A673 (cell line): ENCODE measurements around the gene QSOX2. TPM values are rescaled to one million over a fixed set of nuclear protein-coding genes. Genes with fewer than 3 reads are reported as not detected.

Experiments
- BruUV-seq: library from RNA; stranded (reverse); fragments of 400-500 nt; replicated peaks from 2 replicates; lab custom pipeline; 2021; lab: Mats Ljungman, UMichigan
- CTCF ChIA-PET: fragments of 300-600 bp; sonication (Branson Sonifier 250); formaldehyde crosslinking; loops from one replicate; lab custom pipeline; 2022; ENCODE audit warnings: antibody characterized with exemption; lab: Charles Lee
- POLR2A ChIA-PET: fragments of 300-600 bp; sonication (Branson Sonifier 250); formaldehyde crosslinking; loops from one replicate; lab custom pipeline; 2022; ENCODE audit warnings: antibody characterized with exemption; ENCODE audit not compliant: low non-redundant PET; lab: Charles Lee
- DNase-seq: peaks from one replicate; pipeline ENCODE4 v3.0.0-alpha.2; 2015; ENCODE audit warnings: low spot score
- H3K27ac ChIP-seq: fragments of 200-600 bp; sonication (generic); 2 replicates; pipeline ENCODE4 v1.5.1; 2016; ENCODE audit warnings: mixed run types, low read depth, mild to moderate bottlenecking, mixed read lengths, antibody characterized with exemption, low read length; ENCODE audit not compliant: poor library complexity, severe bottlenecking
- H3K27me3 ChIP-seq: fragments of 200-600 bp; sonication (generic); replicated peaks from 2 replicates; pipeline ENCODE4 v1.6.1; 2017; ENCODE audit warnings: mixed run types, low read depth, mild to moderate bottlenecking, mixed read lengths, antibody characterized with exemption, low read length; ENCODE audit not compliant: insufficient read depth, poor library complexity
- H3K36me3 ChIP-seq: fragments of 200-600 bp; sonication (generic); 2 replicates; pipeline ENCODE4 v1.6.1; 2016; ENCODE audit warnings: mixed run types, mild to moderate bottlenecking, mixed read lengths, antibody characterized with exemption, low read length; ENCODE audit not compliant: insufficient read depth, poor library complexity, severe bottlenecking
- H3K4me1 ChIP-seq: fragments of 200-600 bp; sonication (generic); 2 replicates; pipeline ENCODE4 v1.6.1; 2017; ENCODE audit warnings: mixed run types, mild to moderate bottlenecking, mixed read lengths, antibody characterized with exemption, low read length; ENCODE audit not compliant: insufficient read depth, poor library complexity, severe bottlenecking
- H3K4me3 ChIP-seq: fragments of 200-600 bp; sonication (generic); 2 replicates; pipeline ENCODE4 v1.5.1; 2016; ENCODE audit warnings: low read depth, mixed run types, mild to moderate bottlenecking, mixed read lengths, low read length; ENCODE audit not compliant: poor library complexity, severe bottlenecking
- H3K9me3 ChIP-seq: fragments of 200-600 bp; sonication (generic); 2 replicates; pipeline ENCODE4 v1.6.1; 2016; ENCODE audit warnings: mixed run types, low read depth, mild to moderate bottlenecking, mixed read lengths, antibody characterized with exemption, low read length; ENCODE audit not compliant: poor library complexity, severe bottlenecking
- CTCF ChIP-seq: fragments of 300-800, 200-600 bp; sonication (generic); conservative IDR thresholded peaks from 2 replicates; pipeline ENCODE4 v1.5.1; 2017; ENCODE audit warnings: low read depth, mild to moderate bottlenecking, antibody characterized with exemption, low read length, moderate library complexity, mixed read lengths
- EZH2 ChIP-seq: fragments of 200-600 bp; sonication (generic); IDR thresholded peaks from 2 replicates; pipeline ENCODE4 v1.6.1; 2017; ENCODE audit warnings: borderline replicate concordance, low read depth, mild to moderate bottlenecking, mixed read lengths, antibody characterized with exemption, low read length; ENCODE audit not compliant: poor library complexity, severe bottlenecking
- intact Hi-C: fragments of 100-400 bp; cut with micrococcal nuclease; formaldehyde crosslinking; loops from one replicate; pipeline ENCODE4 v1.10.0; 2022; ENCODE audit not compliant: unreplicated experiment
- total RNA-seq: library from RNA; stranded (reverse); gene quantifications from 2 replicates; pipeline ENCODE4 v1.2.3, GENCODE V29; 2021

Gene QSOX2
- total RNA-seq, 1 experiment from 2014 or later: 43.7 TPM

- no peak overlapping the region for H3K4me3 ChIP-seq
- TF ChIP-seq EZH2: no peak
- TF ChIP-seq CTCF: no peak
- intact Hi-C loops: no loop called here
- ChIA-PET CTCF (no interaction called here), POLR2A (no interaction called here)
- H3K4me1 ChIP-seq: peaks cover 14% of the 10 kb centered on the region
- no peaks in the 10 kb centered on the region for H3K27me3 ChIP-seq
- no peaks in the 10 kb centered on the region for H3K36me3 ChIP-seq
- no TSS peak for BruUV-seq
- DNase-seq: no peak
- H3K27ac ChIP-seq: no peak overlapping the region
- no peaks in the 10 kb centered on the region for H3K9me3 ChIP-seq
These were observed 59.2 kb downstream of the QSOX2 start for GRCh38 chr9:136186386-136186785.

DNA sequence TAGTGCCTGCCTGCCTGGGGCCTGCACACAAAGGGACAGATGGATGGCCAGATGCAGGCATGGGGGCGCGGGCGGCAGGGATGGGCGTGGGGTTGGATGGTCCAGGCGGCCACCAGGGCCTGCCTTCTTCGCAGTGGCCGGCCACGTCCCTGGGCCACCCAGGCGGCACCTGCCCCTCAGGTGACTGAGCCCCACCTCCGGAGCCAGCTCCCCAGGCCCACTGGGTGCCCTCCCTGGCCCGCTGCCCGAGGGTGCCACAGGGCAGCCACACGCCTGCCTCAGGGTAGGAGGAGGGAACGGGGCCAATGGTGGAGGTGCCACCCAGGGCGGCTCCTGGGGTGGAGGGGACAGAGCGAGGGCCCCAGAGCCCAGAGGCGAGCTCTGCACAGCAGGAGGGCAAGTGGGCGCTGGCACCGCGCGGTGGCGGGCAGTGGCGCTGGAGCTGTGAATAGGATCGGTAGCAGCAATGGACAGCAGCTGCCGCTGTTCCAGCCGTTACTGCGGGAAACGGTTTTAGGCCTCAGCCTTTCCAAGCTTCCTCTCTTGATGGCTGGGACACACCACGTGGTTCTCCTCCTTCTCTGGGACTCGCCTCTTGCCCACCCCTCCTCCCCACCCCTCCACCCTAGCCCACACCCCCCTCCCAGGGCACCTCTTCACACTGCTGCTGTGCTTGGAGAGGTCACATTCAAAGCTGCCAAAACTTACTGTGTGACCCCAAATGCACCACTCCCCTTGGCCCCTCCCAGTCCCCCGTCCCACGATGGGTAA lies 59.8 kb downstream of the QSOX2 start:
- no peaks in the 10 kb centered on the region for H3K27me3 ChIP-seq
- no peak for DNase-seq
- CTCF ChIA-PET: interaction anchor here (0.6 kb wide), 1 partner anchor 238 kb away, joined by 3 read pairs; no protein-coding TSS in a partner anchor
- no peaks in the 10 kb centered on the region for H3K36me3 ChIP-seq
- H3K27ac ChIP-seq: no peak overlapping the region
- H3K9me3 ChIP-seq: no peaks in the 10 kb centered on the region
- intact Hi-C loops: no loop called here
- no peak for TF ChIP-seq CTCF
- no peak for TF ChIP-seq EZH2
- POLR2A ChIA-PET: no interaction called here
- no TSS peak for BruUV-seq
- H3K4me3 ChIP-seq: no peak overlapping the region
- peaks cover 14% of the 10 kb centered on the region for H3K4me1 ChIP-seq

- no peak overlapping the region for H3K4me3 ChIP-seq
- CTCF ChIA-PET: no interaction called here
- TF ChIP-seq CTCF (no peak), EZH2 (no peak)
- peaks cover 10% of the 10 kb centered on the region for H3K4me1 ChIP-seq
- BruUV-seq: no TSS peak
- DNase-seq: no peak
- POLR2A ChIA-PET: interaction anchor here (0.6 kb wide), 1 partner anchor 487 kb away, joined by 11 read pairs; no protein-coding TSS in a partner anchor
- H3K27ac ChIP-seq: no peak overlapping the region
- H3K27me3 ChIP-seq: no peaks in the 10 kb centered on the region
- H3K9me3 ChIP-seq: no peaks in the 10 kb centered on the region
- no peaks in the 10 kb centered on the region for H3K36me3 ChIP-seq
- intact Hi-C loops: no loop called here
These were observed 60.5 kb downstream of the QSOX2 start for GRCh38 chr9:136185066-136185465.
